ENCODE results near the gene ZYX.

DNA sequence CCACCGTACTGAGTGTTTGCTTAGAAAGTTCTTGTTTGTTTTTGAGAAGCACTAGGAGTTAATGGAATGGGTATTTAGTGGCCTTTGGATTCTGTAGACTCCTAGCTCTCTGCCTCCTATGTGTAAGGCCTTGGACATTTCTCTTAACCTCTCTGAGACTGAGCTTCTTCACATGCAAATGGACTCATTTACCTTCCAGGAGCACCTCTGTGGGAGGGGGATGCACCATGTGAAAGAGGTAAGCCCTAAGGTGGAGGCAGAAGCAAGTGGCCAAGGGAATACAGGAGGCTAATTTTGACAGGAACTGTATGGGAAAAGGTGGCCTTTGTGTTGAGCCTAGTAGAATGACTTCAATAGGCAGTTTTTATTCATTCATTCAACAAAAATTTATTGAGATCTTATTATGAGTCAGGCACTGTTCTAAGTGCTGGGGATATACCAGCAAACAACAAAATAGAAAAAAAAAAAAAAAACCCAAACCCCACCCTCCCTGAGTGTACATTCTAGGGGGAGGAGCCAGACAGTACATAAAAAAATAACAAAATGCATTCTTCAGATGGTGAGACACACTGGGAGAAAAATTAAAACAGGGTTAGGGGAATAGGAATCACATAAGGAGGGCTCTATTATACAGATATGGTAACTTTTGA is 36.7 kb downstream of the ZYX start:
- no peak for TF ChIP-seq EZH2 (IDR thresholded peaks at IDR 0.05; ENCODE audit: insufficient read depth, low read length)
- TF ChIP-seq, protein P1, sequence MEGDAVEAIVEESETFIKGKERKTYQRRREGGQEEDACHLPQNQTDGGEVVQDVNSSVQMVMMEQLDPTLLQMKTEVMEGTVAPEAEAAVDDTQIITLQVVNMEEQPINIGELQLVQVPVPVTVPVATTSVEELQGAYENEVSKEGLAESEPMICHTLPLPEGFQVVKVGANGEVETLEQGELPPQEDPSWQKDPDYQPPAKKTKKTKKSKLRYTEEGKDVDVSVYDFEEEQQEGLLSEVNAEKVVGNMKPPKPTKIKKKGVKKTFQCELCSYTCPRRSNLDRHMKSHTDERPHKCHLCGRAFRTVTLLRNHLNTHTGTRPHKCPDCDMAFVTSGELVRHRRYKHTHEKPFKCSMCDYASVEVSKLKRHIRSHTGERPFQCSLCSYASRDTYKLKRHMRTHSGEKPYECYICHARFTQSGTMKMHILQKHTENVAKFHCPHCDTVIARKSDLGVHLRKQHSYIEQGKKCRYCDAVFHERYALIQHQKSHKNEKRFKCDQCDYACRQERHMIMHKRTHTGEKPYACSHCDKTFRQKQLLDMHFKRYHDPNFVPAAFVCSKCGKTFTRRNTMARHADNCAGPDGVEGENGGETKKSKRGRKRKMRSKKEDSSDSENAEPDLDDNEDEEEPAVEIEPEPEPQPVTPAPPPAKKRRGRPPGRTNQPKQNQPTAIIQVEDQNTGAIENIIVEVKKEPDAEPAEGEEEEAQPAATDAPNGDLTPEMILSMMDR (IDR thresholded peaks at IDR 0.05; ENCODE audit: insufficient read depth, low read depth, low read length): no peak

Measured in astrocyte (in vitro differentiated cells and primary cell).